WERI-Rb-1 (cell line): ENCODE results near the gene SLC22A23.

Experiments
- DNase-seq: peaks from one replicate; pipeline ENCODE4 v3.0.0-alpha.2; 2020
- H3K27ac ChIP-seq: fragments of 250-450 bp; sonication (Bioruptor Pico); 2 replicates; pipeline ENCODE4 v1.5.1; 2020; ENCODE audit warnings: mild to moderate bottlenecking, moderate library complexity
- H3K27me3 ChIP-seq: fragments of 250-450 bp; sonication (Bioruptor Pico); 2 replicates; pipeline ENCODE4 v1.5.1; 2021; ENCODE audit warnings: mild to moderate bottlenecking, low read depth, moderate library complexity; ENCODE audit not compliant: insufficient read depth, severe bottlenecking
- H3K36me3 ChIP-seq: fragments of 250-450 bp; sonication (Bioruptor Pico); 2 replicates; pipeline ENCODE4 v1.5.1; 2020; ENCODE audit warnings: mild to moderate bottlenecking, moderate library complexity
- H3K4me3 ChIP-seq: 2 replicates; pipeline ENCODE4 v1.5.1; 2011; ENCODE audit warnings: low read depth, mild to moderate bottlenecking, control low read depth, low read length
- H3K9me3 ChIP-seq: fragments of 250-450 bp; sonication (Bioruptor Pico); 2 replicates; pipeline ENCODE4 v1.5.1; 2021; ENCODE audit warnings: mild to moderate bottlenecking, moderate library complexity; ENCODE audit not compliant: severe bottlenecking
- TF ChIP-seq, protein P1 (sequence below): IDR thresholded peaks from 2 replicates; pipeline ENCODE4 v1.5.1; 2011; ENCODE audit warnings: low read depth, mild to moderate bottlenecking, control low read depth, inconsistent platforms, low read length

SLC22A23 gene

DNA sequence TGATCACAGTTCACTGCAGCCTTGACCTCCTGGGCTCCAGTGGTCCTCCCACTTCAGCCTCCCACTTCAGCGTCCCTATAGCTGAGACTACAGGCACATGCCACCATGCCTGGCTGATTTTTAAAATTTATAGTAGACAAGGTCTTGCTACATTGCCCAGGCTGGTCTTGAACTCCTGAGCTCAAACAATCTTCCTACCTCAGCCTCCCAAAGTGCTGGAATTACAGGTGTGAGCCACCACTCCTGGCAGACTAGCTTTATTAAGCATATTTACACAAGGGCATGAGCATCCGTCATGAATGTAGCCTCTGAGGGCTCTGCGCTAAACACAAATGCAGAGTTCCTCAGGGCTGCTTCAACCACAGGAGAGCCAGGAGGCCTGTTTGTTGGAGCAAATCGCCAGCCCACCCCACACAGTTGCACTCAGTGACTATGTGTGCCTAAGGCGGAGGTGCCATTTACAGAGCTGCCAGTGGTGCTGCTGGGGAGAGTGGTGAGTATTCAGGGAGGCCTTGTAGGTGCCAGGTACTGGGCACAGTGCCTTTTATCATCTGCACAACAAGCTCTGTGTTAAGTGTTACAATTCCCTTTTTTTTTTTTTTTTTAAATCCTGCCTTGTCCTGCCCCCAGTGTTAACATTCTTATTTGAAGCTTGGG is 119.9 kb downstream of the SLC22A23 start:
- Histone ChIP-seq H3K36me3 (no peaks in the 10 kb centered on the region), H3K4me3 (no peak overlapping the region), H3K27me3 (no peaks in the 10 kb centered on the region), H3K27ac (peak overlapping the region; percentile 93), H3K9me3 (no peaks in the 10 kb centered on the region)
- TF ChIP-seq, protein P1, sequence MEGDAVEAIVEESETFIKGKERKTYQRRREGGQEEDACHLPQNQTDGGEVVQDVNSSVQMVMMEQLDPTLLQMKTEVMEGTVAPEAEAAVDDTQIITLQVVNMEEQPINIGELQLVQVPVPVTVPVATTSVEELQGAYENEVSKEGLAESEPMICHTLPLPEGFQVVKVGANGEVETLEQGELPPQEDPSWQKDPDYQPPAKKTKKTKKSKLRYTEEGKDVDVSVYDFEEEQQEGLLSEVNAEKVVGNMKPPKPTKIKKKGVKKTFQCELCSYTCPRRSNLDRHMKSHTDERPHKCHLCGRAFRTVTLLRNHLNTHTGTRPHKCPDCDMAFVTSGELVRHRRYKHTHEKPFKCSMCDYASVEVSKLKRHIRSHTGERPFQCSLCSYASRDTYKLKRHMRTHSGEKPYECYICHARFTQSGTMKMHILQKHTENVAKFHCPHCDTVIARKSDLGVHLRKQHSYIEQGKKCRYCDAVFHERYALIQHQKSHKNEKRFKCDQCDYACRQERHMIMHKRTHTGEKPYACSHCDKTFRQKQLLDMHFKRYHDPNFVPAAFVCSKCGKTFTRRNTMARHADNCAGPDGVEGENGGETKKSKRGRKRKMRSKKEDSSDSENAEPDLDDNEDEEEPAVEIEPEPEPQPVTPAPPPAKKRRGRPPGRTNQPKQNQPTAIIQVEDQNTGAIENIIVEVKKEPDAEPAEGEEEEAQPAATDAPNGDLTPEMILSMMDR = no peak
- DNase-seq = no peak

DNA sequence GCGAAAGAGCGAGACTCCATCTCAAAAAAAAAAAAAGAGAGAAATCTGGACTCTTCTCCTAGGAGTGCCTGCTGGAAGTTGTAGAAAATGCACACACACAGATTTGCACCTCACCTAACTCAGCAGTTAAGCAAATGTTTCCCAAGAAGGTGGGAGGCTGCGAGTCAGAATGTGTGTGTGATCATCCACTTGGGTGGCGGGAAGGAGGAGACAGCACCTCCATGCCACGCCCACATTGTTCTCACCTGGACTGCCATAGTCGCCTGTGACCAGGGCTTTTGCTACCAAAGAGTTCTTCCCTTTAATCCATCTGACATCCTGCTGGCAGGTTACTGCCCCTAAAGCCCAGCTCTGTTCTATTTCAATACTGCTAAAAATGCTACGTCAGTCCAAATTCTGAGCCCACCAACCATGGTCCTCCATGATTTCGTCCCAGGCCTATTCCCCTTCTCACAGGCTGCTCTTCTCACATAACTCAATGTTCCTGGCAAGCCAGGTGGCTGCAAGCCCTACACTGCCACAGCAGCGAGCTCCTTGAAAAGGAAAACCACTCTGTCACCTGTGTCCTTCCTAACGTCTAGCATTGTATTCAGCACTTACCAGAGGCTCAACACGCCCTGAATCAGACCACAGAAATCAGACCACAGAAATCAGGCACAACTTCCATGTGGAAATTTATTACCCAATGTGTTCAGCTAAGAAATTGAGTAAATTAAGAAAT is 120.6 kb downstream of the SLC22A23 start:
- no peaks in the 10 kb centered on the region for H3K9me3 ChIP-seq
- TF ChIP-seq, protein P1 = no peak
- H3K27me3 ChIP-seq = no peaks in the 10 kb centered on the region
- DNase-seq = no peak
- no peaks in the 10 kb centered on the region for H3K36me3 ChIP-seq
- H3K27ac ChIP-seq = peak overlapping the region; percentile 23
- no peak overlapping the region for H3K4me3 ChIP-seq

DNA sequence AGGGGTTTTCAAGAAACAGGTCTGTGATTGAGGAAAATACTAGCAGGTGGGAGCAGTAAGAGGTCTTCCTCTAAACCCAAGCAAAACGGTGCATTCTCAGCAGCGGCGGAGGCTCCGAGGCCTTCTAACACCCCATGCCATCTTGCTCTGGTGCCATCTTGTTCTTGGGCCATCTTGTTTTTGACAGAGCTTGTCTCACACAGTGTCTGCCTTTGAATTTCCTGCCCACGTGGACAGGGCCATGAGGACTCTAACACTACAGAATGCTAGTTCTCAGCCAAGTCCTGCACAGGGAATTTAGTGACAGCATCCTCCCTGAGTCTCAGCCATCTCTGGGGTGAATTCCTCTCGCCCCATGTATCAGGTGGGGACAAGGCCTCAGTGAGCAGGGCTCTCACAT is 121.7 kb downstream of the SLC22A23 start:
- H3K27ac ChIP-seq = peak overlapping the region; percentile 53
- H3K27me3 ChIP-seq = no peaks in the 10 kb centered on the region
- H3K9me3 ChIP-seq = no peaks in the 10 kb centered on the region
- no peak for DNase-seq
- H3K4me3 ChIP-seq = no peak overlapping the region
- H3K36me3 ChIP-seq = no peaks in the 10 kb centered on the region
- TF ChIP-seq, protein P1 = no peak

DNA sequence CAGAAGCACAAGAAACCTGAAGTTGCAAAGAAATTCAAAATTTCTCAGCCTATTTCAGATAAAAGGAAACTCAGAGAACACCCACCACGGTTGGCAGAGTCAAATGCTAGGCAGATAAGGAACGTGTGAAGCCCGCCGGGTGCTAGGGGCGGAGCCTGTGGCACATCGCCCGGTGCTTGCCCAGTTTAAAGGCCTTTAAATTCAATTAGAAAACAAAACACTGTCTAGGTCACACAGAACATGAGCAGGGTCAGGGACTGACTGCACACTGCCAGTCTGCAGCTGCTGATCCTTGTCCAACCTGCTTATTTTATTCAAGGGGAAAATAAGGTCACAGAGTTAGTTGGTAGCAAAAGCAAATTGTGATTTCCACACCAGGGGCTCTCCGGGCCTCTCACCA is 122.3 kb downstream of the SLC22A23 start:
- Histone ChIP-seq H3K4me3 (no peak overlapping the region), H3K27ac (peak overlapping the region; percentile 53), H3K9me3 (no peaks in the 10 kb centered on the region), H3K27me3 (no peaks in the 10 kb centered on the region), H3K36me3 (no peaks in the 10 kb centered on the region)
- DNase-seq = peak; percentile 54
- TF ChIP-seq, protein P1 = no peak

DNA sequence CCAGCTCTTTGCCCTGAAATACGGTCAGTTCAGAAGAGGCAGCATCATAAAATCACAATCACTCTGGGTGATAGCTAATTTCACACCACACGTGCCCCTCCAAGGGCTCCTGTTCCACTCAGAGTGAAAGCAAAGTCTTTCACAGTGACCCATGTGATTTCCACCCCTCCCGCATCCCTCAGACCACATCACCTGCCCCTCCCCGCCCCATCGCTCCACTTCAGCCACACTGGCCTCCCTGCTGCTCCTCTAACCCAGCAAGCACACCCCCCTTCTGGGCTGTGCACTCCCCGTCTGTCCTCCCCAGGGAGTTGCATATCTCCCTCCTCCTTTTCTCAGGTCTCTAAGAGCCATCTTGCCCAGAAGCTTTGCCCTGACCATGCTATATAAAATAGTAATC is 123.6 kb downstream of the SLC22A23 start:
- Histone ChIP-seq H3K9me3 (no peaks in the 10 kb centered on the region), H3K4me3 (no peak overlapping the region), H3K36me3 (no peaks in the 10 kb centered on the region), H3K27ac (peak overlapping the region; percentile 53), H3K27me3 (no peaks in the 10 kb centered on the region)
- DNase-seq = no peak
- TF ChIP-seq, protein P1 = no peak
